Measurements from ENCODE around the gene VSX1. TPM values are rescaled to one million over a fixed set of nuclear protein-coding genes. Genes with fewer than 3 reads are reported as not detected.
A peak's percentile ranks its signal among the peaks of the same experiment; 100 is the strongest.

VSX1 gene
- total and polyA plus RNA-seq, 2 of the 4 experiments (the other 2 are of a cell fraction): not detected

DNA sequence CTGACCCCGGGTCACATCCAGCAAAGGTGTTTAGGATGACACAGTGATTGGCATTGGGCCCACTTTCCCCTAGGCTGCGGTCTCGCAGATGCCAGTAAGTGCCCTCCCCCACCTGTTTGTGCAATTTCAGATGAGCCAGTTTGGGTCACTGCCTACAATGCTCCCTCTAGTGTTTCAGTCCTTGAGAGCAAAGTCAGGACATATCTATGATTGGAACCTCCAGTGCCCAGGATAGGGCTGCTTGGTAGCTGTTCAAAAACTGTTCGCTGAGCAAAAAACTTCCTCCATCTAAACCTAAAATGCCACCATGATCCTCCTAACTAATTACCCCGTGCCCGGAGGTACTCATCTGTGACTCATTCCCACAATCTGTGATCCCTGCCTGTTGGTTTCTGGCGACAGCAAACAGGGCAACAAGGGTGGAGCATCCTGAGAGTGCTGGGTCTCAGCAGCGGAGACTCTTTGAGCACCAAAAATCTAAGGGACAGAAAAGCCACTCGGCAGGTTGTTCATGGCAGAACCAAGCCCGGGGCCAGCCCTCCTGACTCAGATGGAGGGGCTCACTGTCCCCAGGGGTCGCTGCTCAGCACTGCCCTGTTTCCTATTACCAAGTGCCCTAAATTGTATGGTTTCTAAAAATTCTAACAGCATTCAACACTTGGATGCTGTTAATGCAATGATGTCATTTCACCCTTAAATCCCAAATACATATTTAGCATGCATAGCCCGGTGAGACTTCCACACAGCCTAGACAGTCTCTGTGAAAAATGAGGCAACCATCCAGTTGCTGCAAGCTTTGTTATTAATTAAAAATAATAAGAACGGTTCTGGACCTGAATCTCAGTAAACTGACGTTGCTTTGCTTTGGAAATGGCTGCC is 5.0 kb downstream of the VSX1 start:
- Histone ChIP-seq H3K23ac (ENCODE audit: low read depth, low read length) (no peak overlapping the region), H4K20me1 (ENCODE audit: insufficient read depth, low read length) (no peaks in the 10 kb centered on the region), H3K18ac (ENCODE audit: low read depth, low read length) (no peak overlapping the region), H3K4ac (ENCODE audit: low read depth, low read length) (no peak overlapping the region), H3K56ac (ENCODE audit: extremely low read depth, insufficient read depth, low read length) (no peak overlapping the region), H4K8ac (ENCODE audit: low read depth in 2 of 2, low read length in 2 of 2) (no peak overlapping the region), H2BK5ac (ENCODE audit: low read depth, low read length, poor library complexity, severe bottlenecking) (no peak overlapping the region), H3K9me1 (ENCODE audit: insufficient read depth, low read length) (no peaks in the 10 kb centered on the region), H3K79me1 (ENCODE audit: low read depth in 1 of 2, low read length in 2 of 2) (no peaks in the 10 kb centered on the region), H3K4me2 (ENCODE audit: low read depth, low read length) (peak overlapping the region; percentile 71; the same call in 1 of the 2 replicates), H2BK20ac (ENCODE audit: low read depth, low read length) (no peak overlapping the region), H2BK15ac (ENCODE audit: low read depth, low read length) (no peak overlapping the region), H3K4me1 (ENCODE audit: control insufficient read depth, insufficient read depth, low read length) (no peaks in the 10 kb centered on the region), H2BK120ac (ENCODE audit: low read depth, low read length) (no peak overlapping the region), H3K9ac (ENCODE audit: low read depth, low read length) (no peak overlapping the region), H4K5ac (ENCODE audit: low read depth, low read length) (no peak overlapping the region), H3K27ac (ENCODE audit: insufficient read depth, low read length) (no peak overlapping the region), H3K14ac (replicated peaks; ENCODE audit: low read depth, low read length) (no peak overlapping the region), H2AK5ac (ENCODE audit: low read depth, low read length) (no peak overlapping the region), H3K36me3 (ENCODE audit: control insufficient read depth, insufficient read depth, low read length) (no peaks in the 10 kb centered on the region), H2AFZ (replicated peaks; ENCODE audit: low read length, poor library complexity) (no peak overlapping the region), H3K9me3 (ENCODE audit: control insufficient read depth, insufficient read depth, low read length) (no peaks in the 10 kb centered on the region), H2AK9ac (replicated peaks; ENCODE audit: low read depth, low read length, poor library complexity) (no peak overlapping the region), H3K27me3 (ENCODE audit: control insufficient read depth, insufficient read depth, low read length) (peaks cover 73% of the 10 kb centered on the region), H3K4me3 (ENCODE audit: insufficient read depth, low read depth, low read length) (no peak overlapping the region), H4K91ac (ENCODE audit: insufficient read depth, low read depth, low read length) (no peak overlapping the region)
- peak; percentile 1 for DNase-seq
- WGBS, 2 experiments (ENCODE audit: extremely low coverage in 2 of 2, insufficient read length in 1 of 2): 53% methylated on average over 6 of the region's 14 CpGs; no CpG with 5 or more reads in 1 of the 2 experiments
- intact Hi-C loops (cut with micrococcal nuclease): no loop called here
- in situ Hi-C loops (cut with MboI; ENCODE audit: low sequenced_read_pairs): loop anchor here (10.0 kb wide), 1 partner anchor 98 kb away; no protein-coding TSS in a partner anchor
- dilution Hi-C loops (cut with HindIII; ENCODE audit: low sequenced_read_pairs, unreplicated experiment): no loop called here
- no TSS peak for BruUV-seq (replicated peaks)
- POLR2A ChIA-PET (ENCODE audit: unreplicated experiment): no interaction called here
- CTCF ChIA-PET: no interaction called here
- peak; percentile 10; the same call in 1 of the 2 replicates for ATAC-seq (ENCODE audit: low read depth)
- TF ChIP-seq RAD21 (IDR thresholded peaks at IDR 0.05; ENCODE audit: low read length): no peak
- TF ChIP-seq MAZ (IDR thresholded peaks at IDR 0.05; ENCODE audit: borderline replicate concordance, low read depth, low read length): no peak
- TF ChIP-seq MXI1 (IDR thresholded peaks at IDR 0.05; ENCODE audit: borderline replicate concordance, low read depth, low read length): no peak
- TF ChIP-seq RFX5 (IDR thresholded peaks at IDR 0.05; ENCODE audit: low read depth, low read length): no peak
- TF ChIP-seq, protein P1, sequence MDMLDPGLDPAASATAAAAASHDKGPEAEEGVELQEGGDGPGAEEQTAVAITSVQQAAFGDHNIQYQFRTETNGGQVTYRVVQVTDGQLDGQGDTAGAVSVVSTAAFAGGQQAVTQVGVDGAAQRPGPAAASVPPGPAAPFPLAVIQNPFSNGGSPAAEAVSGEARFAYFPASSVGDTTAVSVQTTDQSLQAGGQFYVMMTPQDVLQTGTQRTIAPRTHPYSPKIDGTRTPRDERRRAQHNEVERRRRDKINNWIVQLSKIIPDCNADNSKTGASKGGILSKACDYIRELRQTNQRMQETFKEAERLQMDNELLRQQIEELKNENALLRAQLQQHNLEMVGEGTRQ (IDR thresholded peaks at IDR 0.05; ENCODE audit: low read depth, low read length): no peak
- no peak for TF ChIP-seq SMC3 (IDR thresholded peaks at IDR 0.05; ENCODE audit: low read depth, low read length)
- TF ChIP-seq RCOR1 (IDR thresholded peaks at IDR 0.05; ENCODE audit: insufficient replicate concordance, low read length): no peak
- TF ChIP-seq FOS (IDR thresholded peaks at IDR 0.05; ENCODE audit: low read depth, low read length): no peak
- no peak for TF ChIP-seq NFE2L2 (IDR thresholded peaks at IDR 0.05; ENCODE audit: low read depth, low read length)
- no peak for TF ChIP-seq CEBPB (IDR thresholded peaks at IDR 0.05; ENCODE audit: low read depth, low read length)
- no peak for TF ChIP-seq BHLHE40 (IDR thresholded peaks at IDR 0.05; ENCODE audit: low read depth, low read length)
- TF ChIP-seq POLR2A (IDR thresholded peaks at IDR 0.05; ENCODE audit: low read depth, low read length): no peak
- TF ChIP-seq, protein P2, sequence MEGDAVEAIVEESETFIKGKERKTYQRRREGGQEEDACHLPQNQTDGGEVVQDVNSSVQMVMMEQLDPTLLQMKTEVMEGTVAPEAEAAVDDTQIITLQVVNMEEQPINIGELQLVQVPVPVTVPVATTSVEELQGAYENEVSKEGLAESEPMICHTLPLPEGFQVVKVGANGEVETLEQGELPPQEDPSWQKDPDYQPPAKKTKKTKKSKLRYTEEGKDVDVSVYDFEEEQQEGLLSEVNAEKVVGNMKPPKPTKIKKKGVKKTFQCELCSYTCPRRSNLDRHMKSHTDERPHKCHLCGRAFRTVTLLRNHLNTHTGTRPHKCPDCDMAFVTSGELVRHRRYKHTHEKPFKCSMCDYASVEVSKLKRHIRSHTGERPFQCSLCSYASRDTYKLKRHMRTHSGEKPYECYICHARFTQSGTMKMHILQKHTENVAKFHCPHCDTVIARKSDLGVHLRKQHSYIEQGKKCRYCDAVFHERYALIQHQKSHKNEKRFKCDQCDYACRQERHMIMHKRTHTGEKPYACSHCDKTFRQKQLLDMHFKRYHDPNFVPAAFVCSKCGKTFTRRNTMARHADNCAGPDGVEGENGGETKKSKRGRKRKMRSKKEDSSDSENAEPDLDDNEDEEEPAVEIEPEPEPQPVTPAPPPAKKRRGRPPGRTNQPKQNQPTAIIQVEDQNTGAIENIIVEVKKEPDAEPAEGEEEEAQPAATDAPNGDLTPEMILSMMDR (conservative IDR thresholded peaks at IDR 0.05; ENCODE audit: low read depth, low read length): no peak
- TF ChIP-seq, protein P3, sequence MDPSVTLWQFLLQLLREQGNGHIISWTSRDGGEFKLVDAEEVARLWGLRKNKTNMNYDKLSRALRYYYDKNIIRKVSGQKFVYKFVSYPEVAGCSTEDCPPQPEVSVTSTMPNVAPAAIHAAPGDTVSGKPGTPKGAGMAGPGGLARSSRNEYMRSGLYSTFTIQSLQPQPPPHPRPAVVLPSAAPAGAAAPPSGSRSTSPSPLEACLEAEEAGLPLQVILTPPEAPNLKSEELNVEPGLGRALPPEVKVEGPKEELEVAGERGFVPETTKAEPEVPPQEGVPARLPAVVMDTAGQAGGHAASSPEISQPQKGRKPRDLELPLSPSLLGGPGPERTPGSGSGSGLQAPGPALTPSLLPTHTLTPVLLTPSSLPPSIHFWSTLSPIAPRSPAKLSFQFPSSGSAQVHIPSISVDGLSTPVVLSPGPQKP (IDR thresholded peaks at IDR 0.05; ENCODE audit: borderline replicate concordance, low read depth, low read length): no peak
- TF ChIP-seq MAFK (IDR thresholded peaks at IDR 0.05; ENCODE audit: low read depth, low read length): no peak

Measured in IMR-90 (cell line).